Measurements from ENCODE around the gene DLGAP3. TPM values are rescaled to one million over a fixed set of nuclear protein-coding genes. Genes with fewer than 3 reads are reported as not detected.

Gene DLGAP3
- total RNA-seq, 1 donor, result not detected

GRCh38 chr1:34850382-34850781, 79.1 kb downstream of the DLGAP3 start:
- no peak overlapping the region for H3K27ac ChIP-seq (ENCODE audit: low read depth, low read length)
- no peak overlapping the region for H3K4me2 ChIP-seq (ENCODE audit: insufficient read depth, low read length)
- no peaks in the 10 kb centered on the region for H3K9me3 ChIP-seq (ENCODE audit: low read depth, low read length)
- no peaks in the 10 kb centered on the region for H3K27me3 ChIP-seq (ENCODE audit: insufficient read depth, low read length)
- H4K20me1 ChIP-seq (ENCODE audit: insufficient read depth, low read length), result peaks cover 44% of the 10 kb centered on the region
- no peak overlapping the region for H3K4me3 ChIP-seq (ENCODE audit: insufficient read depth, low read length)
- peaks cover 17% of the 10 kb centered on the region for H3K36me3 ChIP-seq (ENCODE audit: insufficient read depth, low read length)
- no peak for TF ChIP-seq CTCF (IDR thresholded peaks at IDR 0.05; ENCODE audit: extremely low read depth, low read depth, low read length)
- DNase-seq (ENCODE audit: insufficient read length, low spot score, missing footprints), result no peak
- H2AFZ ChIP-seq (ENCODE audit: low read length), result no peak overlapping the region
- peaks cover 9% of the 10 kb centered on the region for H3K4me1 ChIP-seq (ENCODE audit: insufficient read depth, low read length)
- peaks cover 32% of the 10 kb centered on the region for H3K79me2 ChIP-seq (ENCODE audit: insufficient read depth, low read length)

GRCh38 chr1:34847094-34847493, 82.4 kb downstream of the DLGAP3 start:
- peaks cover 43% of the 10 kb centered on the region for H4K20me1 ChIP-seq (ENCODE audit: insufficient read depth, low read length)
- peaks cover 21% of the 10 kb centered on the region for H3K79me2 ChIP-seq (ENCODE audit: insufficient read depth, low read length)
- no peak for DNase-seq (ENCODE audit: insufficient read length, low spot score, missing footprints)
- no peak overlapping the region for H3K4me2 ChIP-seq (ENCODE audit: insufficient read depth, low read length)
- peaks cover 4% of the 10 kb centered on the region for H3K36me3 ChIP-seq (ENCODE audit: insufficient read depth, low read length)
- no peak overlapping the region for H3K4me3 ChIP-seq (ENCODE audit: insufficient read depth, low read length)
- H3K27me3 ChIP-seq (ENCODE audit: insufficient read depth, low read length), result no peaks in the 10 kb centered on the region
- H3K9me3 ChIP-seq (ENCODE audit: low read depth, low read length), result no peaks in the 10 kb centered on the region
- no peak overlapping the region for H3K27ac ChIP-seq (ENCODE audit: low read depth, low read length)
- peaks cover 9% of the 10 kb centered on the region for H3K4me1 ChIP-seq (ENCODE audit: insufficient read depth, low read length)
- TF ChIP-seq CTCF (IDR thresholded peaks at IDR 0.05; ENCODE audit: extremely low read depth, low read depth, low read length), result no peak
- H2AFZ ChIP-seq (ENCODE audit: low read length), result no peak overlapping the region

GRCh38 chr1:34846265-34846664, 83.2 kb downstream of the DLGAP3 start:
- Histone ChIP-seq H3K9me3 (ENCODE audit: low read depth, low read length) (no peaks in the 10 kb centered on the region), H3K4me1 (ENCODE audit: insufficient read depth, low read length) (peaks cover 2% of the 10 kb centered on the region), H3K4me3 (ENCODE audit: insufficient read depth, low read length) (no peak overlapping the region), H3K79me2 (ENCODE audit: insufficient read depth, low read length) (peaks cover 13% of the 10 kb centered on the region), H4K20me1 (ENCODE audit: insufficient read depth, low read length) (peaks cover 41% of the 10 kb centered on the region), H3K4me2 (ENCODE audit: insufficient read depth, low read length) (no peak overlapping the region), H3K27ac (ENCODE audit: low read depth, low read length) (no peak overlapping the region), H3K27me3 (ENCODE audit: insufficient read depth, low read length) (no peaks in the 10 kb centered on the region), H2AFZ (ENCODE audit: low read length) (no peak overlapping the region), H3K36me3 (ENCODE audit: insufficient read depth, low read length) (no peaks in the 10 kb centered on the region)
- no peak for DNase-seq (ENCODE audit: insufficient read length, low spot score, missing footprints)
- no peak for TF ChIP-seq CTCF (IDR thresholded peaks at IDR 0.05; ENCODE audit: extremely low read depth, low read depth, low read length)

- no peak for DNase-seq (ENCODE audit: insufficient read length, low spot score, missing footprints)
- TF ChIP-seq CTCF (IDR thresholded peaks at IDR 0.05; ENCODE audit: extremely low read depth, low read depth, low read length), result no peak
- H3K36me3 ChIP-seq (ENCODE audit: insufficient read depth, low read length), result no peaks in the 10 kb centered on the region
These were observed 84.1 kb downstream of the DLGAP3 start for GRCh38 chr1:34845131-34845901.

More at GRCh38 chr1:34845131-34845901, 84.1 kb downstream of the DLGAP3 start:
- no peak overlapping the region for H3K4me3 ChIP-seq (ENCODE audit: insufficient read depth, low read length)
- H2AFZ ChIP-seq (ENCODE audit: low read length), result no peak overlapping the region
- H3K4me2 ChIP-seq (ENCODE audit: insufficient read depth, low read length), result no peak overlapping the region
- no peaks in the 10 kb centered on the region for H3K27me3 ChIP-seq (ENCODE audit: insufficient read depth, low read length)
- H3K9me3 ChIP-seq (ENCODE audit: low read depth, low read length), result no peaks in the 10 kb centered on the region
- peaks cover 4% of the 10 kb centered on the region for H3K79me2 ChIP-seq (ENCODE audit: insufficient read depth, low read length)
- no peaks in the 10 kb centered on the region for H3K4me1 ChIP-seq (ENCODE audit: insufficient read depth, low read length)
- H4K20me1 ChIP-seq (ENCODE audit: insufficient read depth, low read length), result peaks cover 36% of the 10 kb centered on the region
- H3K27ac ChIP-seq (ENCODE audit: low read depth, low read length), result no peak overlapping the region
